ENCODE measurements around the gene POLR2F.

GRCh38 chr22:37909766-37910165 is 43.7 kb upstream of the POLR2F start:
- TF ChIP-seq ZNF274 (IDR thresholded peaks at IDR 0.05; ENCODE audit: low read depth, low read length) (no peak), YY1 (IDR thresholded peaks at IDR 0.05; ENCODE audit: insufficient read depth, insufficient read length) (no peak)
